Caco-2 (cell line): ENCODE data around the gene KNDC1. TPM values are rescaled to one million over a fixed set of nuclear protein-coding genes. Genes with fewer than 3 reads are reported as not detected.

Experiments
- BruUV-seq: library from RNA; stranded (reverse); fragments of 400-500 nt; replicated peaks from 2 replicates; lab custom pipeline; 2021; lab: Mats Ljungman, UMichigan
- CTCF ChIA-PET: fragments of 300-600 bp; sonication (Branson Sonifier 250); formaldehyde crosslinking; loops from one replicate; lab custom pipeline; 2022; ENCODE audit warnings: antibody characterized with exemption; lab: Charles Lee
- POLR2A ChIA-PET: fragments of 300-600 bp; sonication (Branson Sonifier 250); formaldehyde crosslinking; loops from one replicate; lab custom pipeline; 2022; ENCODE audit warnings: antibody characterized with exemption; lab: Charles Lee
- DNase-seq, 2 experiments: peaks; one replicate each; pipeline versions ENCODE4 v3.0.0 to v3.0.0-alpha.2; 2020 to 2022
- H3K27me3 ChIP-seq: replicated peaks from 2 replicates; pipeline ENCODE4 v1.6.0; 2011; ENCODE audit warnings: low read length; ENCODE audit not compliant: control insufficient read depth, insufficient read depth
- H3K36me3 ChIP-seq: 2 replicates; pipeline ENCODE4 v1.5.1; 2011; ENCODE audit warnings: low read length; ENCODE audit not compliant: control insufficient read depth, insufficient read depth
- H3K4me1 ChIP-seq: fragments of 250-450 bp; sonication (Bioruptor Pico); 2 replicates; pipeline ENCODE4 v1.5.1; 2020; ENCODE audit warnings: mild to moderate bottlenecking
- H3K4me3 ChIP-seq: 2 replicates; pipeline ENCODE4 v1.5.1; 2011; ENCODE audit warnings: low read depth, mild to moderate bottlenecking, control low read depth, low read length
- H3K9me3 ChIP-seq: fragments of 250-450 bp; sonication (Bioruptor Pico); 2 replicates; pipeline ENCODE4 v1.5.1; 2020; ENCODE audit warnings: mild to moderate bottlenecking, moderate library complexity
- H3K27ac Mint-ChIP-seq: one replicate; pipeline ENCODE4 v1.8.0; 2022; ENCODE audit warnings: mixed read lengths; ENCODE audit not compliant: unreplicated experiment
- H3K27me3 Mint-ChIP-seq: one replicate; pipeline ENCODE4 v1.8.0; 2022; ENCODE audit warnings: mixed read lengths; ENCODE audit not compliant: insufficient read depth, unreplicated experiment
- H3K36me3 Mint-ChIP-seq: one replicate; pipeline ENCODE4 v1.8.0; 2022; ENCODE audit warnings: mild to moderate bottlenecking, mixed read lengths; ENCODE audit not compliant: insufficient read depth, unreplicated experiment
- H3K4me1 Mint-ChIP-seq: one replicate; pipeline ENCODE4 v1.8.0; 2022; ENCODE audit warnings: low read depth, mixed read lengths; ENCODE audit not compliant: unreplicated experiment
- H3K4me3 Mint-ChIP-seq: one replicate; pipeline ENCODE4 v1.8.0; 2022; ENCODE audit warnings: mild to moderate bottlenecking, moderate library complexity, mixed read lengths; ENCODE audit not compliant: unreplicated experiment
- H3K9me3 Mint-ChIP-seq: one replicate; pipeline ENCODE4 v1.8.0; 2022; ENCODE audit warnings: mixed read lengths; ENCODE audit not compliant: unreplicated experiment
- CTCF ChIP-seq, 2 experiments: fragments of 200-600 bp in 1 of 2; IDR thresholded peaks; 1 replicate in 1 of 2; 2 replicates in 1 of 2; pipeline versions ENCODE4 v1.5.1 to v1.8.0; 2011 to 2022; ENCODE audit warnings: antibody characterized with exemption in 1 of 2, control low read depth in 1 of 2, inconsistent platforms in 1 of 2, low read depth in 1 of 2, low read length in 1 of 2, mild to moderate bottlenecking in 1 of 2, moderate library complexity in 1 of 2; ENCODE audit not compliant: insufficient read depth in 1 of 2, severe bottlenecking in 1 of 2, unreplicated experiment in 1 of 2
- intact Hi-C: fragments of 100-400 bp; cut with micrococcal nuclease; formaldehyde crosslinking; loops from one replicate; pipeline ENCODE4 v1.10.0; 2022; ENCODE audit not compliant: unreplicated experiment
- total RNA-seq: library from RNA; stranded (reverse); gene quantifications from 2 replicates; pipeline ENCODE4 v1.2.3, GENCODE V29; 2022

The KNDC1 gene
- total RNA-seq, 1 experiment from 2014 or later, result 3.2 TPM

GRCh38 chr10:133185916-133186315 is 25.9 kb downstream of the KNDC1 start:
- BruUV-seq, result no TSS peak
- ChIA-PET POLR2A (no interaction called here), CTCF (interaction anchor here (1.6 kb wide), 1 partner anchor 61 kb away, joined by 3 read pairs; no protein-coding TSS in a partner anchor)
- H3K4me1 Mint-ChIP-seq, result no peaks in the 10 kb centered on the region
- H3K4me1 ChIP-seq, result no peaks in the 10 kb centered on the region
- no peaks in the 10 kb centered on the region for H3K36me3 ChIP-seq
- no peaks in the 10 kb centered on the region; the same call in 1 of the 2 replicates for H3K27me3 ChIP-seq
- peaks cover 4% of the 10 kb centered on the region for H3K27me3 Mint-ChIP-seq
- no peak overlapping the region for H3K4me3 ChIP-seq
- intact Hi-C loops, result no loop called here
- no peak for DNase-seq
- H3K9me3 Mint-ChIP-seq, result no peaks in the 10 kb centered on the region
- no peaks in the 10 kb centered on the region for H3K36me3 Mint-ChIP-seq
- no peak for TF ChIP-seq CTCF (IDR thresholded peaks at IDR 0.05; ENCODE audit: insufficient read depth in 1 of 2, low read depth in 1 of 2, low read length in 1 of 2, severe bottlenecking in 1 of 2, unreplicated experiment in 1 of 2)
- no peak overlapping the region for H3K4me3 Mint-ChIP-seq
- no peaks in the 10 kb centered on the region; the same call in 1 of the 2 replicates for H3K9me3 ChIP-seq
- no peak overlapping the region for H3K27ac Mint-ChIP-seq

GRCh38 chr10:133186416-133187090 is 26.5 kb downstream of the KNDC1 start:
- Histone ChIP-seq H3K4me3 (no peak overlapping the region), H3K9me3 (no peaks in the 10 kb centered on the region; the same call in 1 of the 2 replicates), H3K27me3 (no peaks in the 10 kb centered on the region; the same call in 1 of the 2 replicates), H3K4me1 (no peaks in the 10 kb centered on the region), H3K36me3 (no peaks in the 10 kb centered on the region)
- no peaks in the 10 kb centered on the region for H3K9me3 Mint-ChIP-seq
- DNase-seq, result no peak
- ChIA-PET POLR2A (no interaction called here), CTCF (interaction anchor here (1.6 kb wide), 1 partner anchor 61 kb away, joined by 3 read pairs; no protein-coding TSS in a partner anchor)
- no peak overlapping the region for H3K27ac Mint-ChIP-seq
- peaks cover 4% of the 10 kb centered on the region for H3K27me3 Mint-ChIP-seq
- no peaks in the 10 kb centered on the region for H3K36me3 Mint-ChIP-seq
- H3K4me1 Mint-ChIP-seq, result no peaks in the 10 kb centered on the region
- TF ChIP-seq CTCF (IDR thresholded peaks at IDR 0.05; ENCODE audit: insufficient read depth in 1 of 2, low read depth in 1 of 2, low read length in 1 of 2, severe bottlenecking in 1 of 2, unreplicated experiment in 1 of 2), result no peak
- no peak overlapping the region for H3K4me3 Mint-ChIP-seq
- BruUV-seq, result no TSS peak
- intact Hi-C loops, result no loop called here

DNA sequence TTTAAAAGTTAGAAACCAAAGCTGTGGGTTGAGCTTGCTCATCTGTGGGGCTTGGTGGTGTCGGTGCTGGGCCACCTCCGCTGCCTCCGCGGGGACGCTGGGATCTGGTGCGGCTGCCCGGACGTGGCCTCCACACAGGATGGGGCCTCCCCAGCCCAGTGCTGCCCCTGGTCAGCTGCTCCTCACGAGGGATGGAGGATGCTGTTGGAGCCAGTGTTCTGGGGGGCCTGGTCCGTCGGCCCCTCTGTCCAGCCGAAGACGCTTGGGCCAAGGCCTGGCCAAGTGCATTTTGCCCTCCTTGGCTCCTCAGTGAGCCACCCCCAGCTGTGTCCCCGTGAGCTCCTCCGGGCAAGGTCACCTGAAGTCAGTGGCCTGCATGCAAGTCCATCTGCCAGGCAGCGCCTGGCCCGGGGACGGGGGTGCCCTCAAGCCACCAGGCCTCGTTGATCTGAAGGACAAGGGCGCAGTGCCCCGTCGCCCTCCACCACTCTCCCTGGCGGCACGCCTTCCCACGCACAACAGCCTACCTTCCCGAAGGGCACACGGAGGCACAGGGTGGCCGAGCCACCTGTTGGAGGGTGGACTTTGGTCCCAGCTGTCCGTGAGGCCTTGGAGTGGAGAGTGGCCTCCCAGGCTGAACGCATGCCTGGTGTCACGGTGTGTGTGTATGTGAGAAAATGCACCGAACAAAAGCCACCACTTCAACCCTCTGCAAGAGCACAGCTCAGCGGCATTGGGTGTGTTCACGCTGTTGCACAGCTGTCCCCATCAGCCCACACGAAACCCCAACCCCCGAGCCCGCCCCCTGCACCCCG is 27.3 kb downstream of the KNDC1 start:
- ChIA-PET POLR2A (no interaction called here), CTCF (interaction anchor here (1.6 kb wide), 1 partner anchor 60 kb away, joined by 3 read pairs; no protein-coding TSS in a partner anchor)
- no TSS peak for BruUV-seq
- no peaks in the 10 kb centered on the region; the same call in 1 of the 2 replicates for H3K27me3 ChIP-seq
- no peak for DNase-seq
- H3K4me3 Mint-ChIP-seq, result no peak overlapping the region
- H3K4me3 ChIP-seq, result no peak overlapping the region
- H3K27ac Mint-ChIP-seq, result no peak overlapping the region
- H3K36me3 ChIP-seq, result no peaks in the 10 kb centered on the region
- intact Hi-C loops, result no loop called here
- peaks cover 2% of the 10 kb centered on the region; the same call in 1 of the 2 replicates for H3K9me3 ChIP-seq
- peaks cover 9% of the 10 kb centered on the region for H3K27me3 Mint-ChIP-seq
- no peaks in the 10 kb centered on the region for H3K36me3 Mint-ChIP-seq
- no peaks in the 10 kb centered on the region for H3K4me1 ChIP-seq
- H3K4me1 Mint-ChIP-seq, result no peaks in the 10 kb centered on the region
- peaks cover 7% of the 10 kb centered on the region for H3K9me3 Mint-ChIP-seq
- no peak for TF ChIP-seq CTCF (IDR thresholded peaks at IDR 0.05; ENCODE audit: insufficient read depth in 1 of 2, low read depth in 1 of 2, low read length in 1 of 2, severe bottlenecking in 1 of 2, unreplicated experiment in 1 of 2)
